ENCODE data around the gene RARB. TPM values are rescaled to one million over a fixed set of nuclear protein-coding genes. Genes with fewer than 3 reads are reported as not detected.

The RARB gene
- total RNA-seq, 2 experiments from 2014 or later: not detected

DNA sequence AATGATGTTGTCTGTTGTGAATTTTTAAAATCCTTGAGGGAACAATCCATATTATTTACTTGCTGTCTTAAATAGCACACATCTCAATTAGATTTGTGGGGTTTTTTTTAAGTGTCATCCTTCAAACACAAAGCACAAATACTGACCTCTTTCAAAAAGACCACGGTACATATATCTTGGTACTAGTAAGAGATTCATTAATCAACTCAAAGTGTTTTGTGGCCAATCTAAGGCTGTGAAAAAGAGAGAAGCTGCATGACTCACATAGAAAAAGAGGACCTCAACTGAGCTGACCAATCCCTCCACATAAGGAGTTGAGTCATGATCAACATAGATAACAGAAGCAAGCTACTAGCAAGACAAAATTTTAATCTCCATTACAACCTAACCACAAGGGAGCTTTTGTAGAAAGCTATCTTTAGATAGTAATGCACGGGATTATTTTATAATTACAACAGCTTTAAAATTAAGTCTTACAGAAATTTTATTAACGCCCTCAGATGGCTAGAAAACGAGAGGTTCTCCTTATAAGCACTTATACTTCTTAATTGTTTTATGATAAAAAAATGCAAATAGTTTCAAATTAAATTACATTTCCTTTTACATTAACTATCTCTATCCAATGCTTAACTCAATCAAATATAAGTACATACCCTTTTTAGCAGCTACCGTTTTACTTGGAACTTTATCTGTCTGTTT lies 176.2 kb downstream of the RARB start:
- TF ChIP-seq, protein P1, sequence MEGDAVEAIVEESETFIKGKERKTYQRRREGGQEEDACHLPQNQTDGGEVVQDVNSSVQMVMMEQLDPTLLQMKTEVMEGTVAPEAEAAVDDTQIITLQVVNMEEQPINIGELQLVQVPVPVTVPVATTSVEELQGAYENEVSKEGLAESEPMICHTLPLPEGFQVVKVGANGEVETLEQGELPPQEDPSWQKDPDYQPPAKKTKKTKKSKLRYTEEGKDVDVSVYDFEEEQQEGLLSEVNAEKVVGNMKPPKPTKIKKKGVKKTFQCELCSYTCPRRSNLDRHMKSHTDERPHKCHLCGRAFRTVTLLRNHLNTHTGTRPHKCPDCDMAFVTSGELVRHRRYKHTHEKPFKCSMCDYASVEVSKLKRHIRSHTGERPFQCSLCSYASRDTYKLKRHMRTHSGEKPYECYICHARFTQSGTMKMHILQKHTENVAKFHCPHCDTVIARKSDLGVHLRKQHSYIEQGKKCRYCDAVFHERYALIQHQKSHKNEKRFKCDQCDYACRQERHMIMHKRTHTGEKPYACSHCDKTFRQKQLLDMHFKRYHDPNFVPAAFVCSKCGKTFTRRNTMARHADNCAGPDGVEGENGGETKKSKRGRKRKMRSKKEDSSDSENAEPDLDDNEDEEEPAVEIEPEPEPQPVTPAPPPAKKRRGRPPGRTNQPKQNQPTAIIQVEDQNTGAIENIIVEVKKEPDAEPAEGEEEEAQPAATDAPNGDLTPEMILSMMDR (IDR thresholded peaks at IDR 0.05): no peak
- peaks cover 12% of the 10 kb centered on the region for H3K4me1 Mint-ChIP-seq (ENCODE audit: low read depth)
- H3K27ac Mint-ChIP-seq: peak overlapping the region; percentile 66
- intact Hi-C loops (cut with micrococcal nuclease): no loop called here
- ATAC-seq: peak; percentile 93
- no peaks in the 10 kb centered on the region for H3K9me3 Mint-ChIP-seq
- ChIA-PET CTCF (interaction anchor here (0.6 to 3.3 kb wide), 4 partner anchors 10 to 232 kb away, joined by 3 to 23 read pairs (median 4); no protein-coding TSS in a partner anchor), POLR2A (interaction anchor here (0.8 kb wide), 1 partner anchor 14 kb away, joined by 3 read pairs; no protein-coding TSS in a partner anchor)
- H3K27me3 Mint-ChIP-seq: no peaks in the 10 kb centered on the region
- H3K4me3 Mint-ChIP-seq: no peak overlapping the region
- peaks cover 31% of the 10 kb centered on the region for H3K36me3 Mint-ChIP-seq (ENCODE audit: low read depth)
- no peak for DNase-seq

GRCh38 chr3:25610167-25610566 lies 182.1 kb downstream of the RARB start:
- intact Hi-C loops (cut with micrococcal nuclease): no loop called here
- H3K27me3 Mint-ChIP-seq: no peaks in the 10 kb centered on the region
- no peaks in the 10 kb centered on the region for H3K9me3 Mint-ChIP-seq
- TF ChIP-seq, protein P1 (IDR thresholded peaks at IDR 0.05): no peak
- DNase-seq (no peak), ATAC-seq (no peak)
- peaks cover 2% of the 10 kb centered on the region for H3K4me1 Mint-ChIP-seq (ENCODE audit: low read depth)
- H3K4me3 Mint-ChIP-seq: no peak overlapping the region
- peak overlapping the region; percentile 58 for H3K27ac Mint-ChIP-seq
- POLR2A ChIA-PET: no interaction called here
- CTCF ChIA-PET: no interaction called here
- peaks cover 36% of the 10 kb centered on the region for H3K36me3 Mint-ChIP-seq (ENCODE audit: low read depth)

GRCh38 chr3:25610779-25611178 lies 182.7 kb downstream of the RARB start:
- DNase-seq (no peak), ATAC-seq (no peak)
- H3K27ac Mint-ChIP-seq: peak overlapping the region; percentile 58
- H3K4me1 Mint-ChIP-seq (ENCODE audit: low read depth): peaks cover 2% of the 10 kb centered on the region
- no peaks in the 10 kb centered on the region for H3K9me3 Mint-ChIP-seq
- no peak overlapping the region for H3K4me3 Mint-ChIP-seq
- TF ChIP-seq, protein P1 (IDR thresholded peaks at IDR 0.05): no peak
- H3K36me3 Mint-ChIP-seq (ENCODE audit: low read depth): peaks cover 33% of the 10 kb centered on the region
- ChIA-PET CTCF (no interaction called here), POLR2A (no interaction called here)
- H3K27me3 Mint-ChIP-seq: no peaks in the 10 kb centered on the region
- intact Hi-C loops (cut with micrococcal nuclease): no loop called here

DNA sequence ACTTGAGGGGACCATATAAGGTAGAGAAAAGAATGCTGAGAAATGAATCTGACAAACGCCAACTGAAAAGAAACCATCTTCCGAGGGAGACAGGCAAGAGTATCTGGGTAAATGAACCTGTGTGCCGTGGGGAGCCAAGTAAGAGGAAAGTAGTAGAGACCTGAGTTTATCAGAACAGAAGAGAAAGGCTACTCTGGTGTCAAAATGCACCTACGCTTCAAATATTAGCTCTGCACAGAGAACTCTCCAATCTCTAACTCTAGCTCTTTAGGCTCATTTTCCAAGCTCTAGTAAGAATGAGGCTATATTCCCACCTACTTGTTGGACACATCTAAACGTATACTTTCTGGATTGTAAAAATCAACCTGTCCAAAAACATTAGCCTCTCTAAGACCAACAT lies 183.1 kb downstream of the RARB start:
- peaks cover 32% of the 10 kb centered on the region for H3K36me3 Mint-ChIP-seq (ENCODE audit: low read depth)
- intact Hi-C loops (cut with micrococcal nuclease): no loop called here
- no peak for DNase-seq
- peaks cover 2% of the 10 kb centered on the region for H3K4me1 Mint-ChIP-seq (ENCODE audit: low read depth)
- no peak overlapping the region for H3K27ac Mint-ChIP-seq
- H3K27me3 Mint-ChIP-seq: no peaks in the 10 kb centered on the region
- no peaks in the 10 kb centered on the region for H3K9me3 Mint-ChIP-seq
- CTCF ChIA-PET: no interaction called here
- no peak for ATAC-seq
- TF ChIP-seq, protein P1 (IDR thresholded peaks at IDR 0.05): no peak
- H3K4me3 Mint-ChIP-seq: no peak overlapping the region
- POLR2A ChIA-PET: no interaction called here

- H3K9me3 Mint-ChIP-seq: no peaks in the 10 kb centered on the region
- ATAC-seq (peak; percentile 20), DNase-seq (no peak)
- H3K27ac Mint-ChIP-seq: no peak overlapping the region
- intact Hi-C loops (cut with micrococcal nuclease): no loop called here
- ChIA-PET CTCF (interaction anchor here (1.2 kb wide), 1 partner anchor 30 kb away, joined by 6 read pairs; no protein-coding TSS in a partner anchor), POLR2A (interaction anchor here (0.8 kb wide), 1 partner anchor 14 kb away, joined by 3 read pairs; no protein-coding TSS in a partner anchor)
- H3K4me1 Mint-ChIP-seq (ENCODE audit: low read depth): peaks cover 11% of the 10 kb centered on the region
- H3K4me3 Mint-ChIP-seq: no peak overlapping the region
- TF ChIP-seq, protein P1 (IDR thresholded peaks at IDR 0.05): no peak
- no peaks in the 10 kb centered on the region for H3K27me3 Mint-ChIP-seq
- peaks cover 32% of the 10 kb centered on the region for H3K36me3 Mint-ChIP-seq (ENCODE audit: low read depth)
These were observed 190.0 kb downstream of the RARB start for GRCh38 chr3:25618028-25618427.

All from activated CD8-positive, alpha-beta T cell treated with anti-CD3 and anti-CD28 coated beads for 36 hours (primary cell).